Measurements from ENCODE around the gene MTG2.
A peak's percentile ranks its signal among the peaks of the same experiment; 100 is the strongest.

The MTG2 gene

DNA sequence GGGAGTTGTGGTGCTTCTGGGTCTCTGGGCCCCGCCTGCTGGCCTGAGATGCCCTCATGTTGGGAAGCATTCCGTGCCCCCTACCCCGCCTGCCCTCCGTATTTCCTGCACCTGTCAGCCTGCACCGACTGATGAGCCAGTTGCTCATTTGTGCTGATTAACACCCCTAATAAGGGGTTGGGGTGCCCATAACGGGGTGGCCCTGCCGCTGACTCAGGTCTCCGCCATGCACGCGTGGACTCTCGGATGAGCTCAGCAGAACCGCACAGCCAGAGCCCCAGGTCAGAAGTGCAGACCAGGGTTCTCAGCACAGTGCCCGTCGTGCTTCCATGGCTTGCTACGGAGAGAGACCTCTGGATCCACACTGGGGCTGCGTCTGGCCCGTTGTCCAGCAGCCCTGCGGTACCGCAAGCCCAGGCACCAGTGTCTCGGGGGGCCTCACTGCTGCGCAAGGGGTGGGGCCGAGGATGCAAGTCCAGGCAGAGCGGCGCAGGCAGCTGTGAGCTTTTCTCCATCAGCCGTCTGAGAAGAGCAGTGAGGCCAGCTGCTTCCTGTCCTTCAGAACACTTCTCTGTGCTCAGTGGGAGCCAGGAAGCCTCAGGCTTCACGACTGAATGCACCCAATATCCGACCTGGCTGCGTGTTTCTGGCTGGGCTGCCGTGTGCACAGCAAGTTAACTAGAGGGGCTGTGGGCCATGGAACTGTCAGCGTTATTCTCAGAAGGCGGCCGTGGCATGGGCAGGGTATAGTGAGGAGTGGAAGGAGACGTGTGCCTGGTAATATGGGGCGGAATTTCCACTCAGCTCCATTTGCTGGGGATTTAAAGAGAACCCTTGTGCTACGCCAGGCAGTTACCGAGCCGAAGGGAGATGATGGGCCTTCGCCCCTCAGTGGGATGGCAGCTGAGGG, 18.6 kb downstream of the MTG2 start:
- Histone ChIP-seq H3F3A (ENCODE audit: control insufficient read depth, insufficient read depth) (0 out of 2 replicates have a peak, but pooled peaks cover 13% of the 10 kb centered on the region), H3K27ac (ENCODE audit: low read depth, low read length) (peak overlapping the region; percentile 83), H4K20me1 (ENCODE audit: control insufficient read depth, insufficient read depth, low read depth, low read length) (no peaks in the 10 kb centered on the region; the same call in 1 of the 2 replicates), H3K4me1 (ENCODE audit: control insufficient read depth, low read length) (peaks cover 40% of the 10 kb centered on the region), H3K4me2 (ENCODE audit: low read length) (peak overlapping the region; percentile 72), H3K79me2 (ENCODE audit: control insufficient read depth, low read length) (peaks cover 3% of the 10 kb centered on the region), H3K4me3 (ENCODE audit: low read length) (peak overlapping the region; percentile 66), H3K9me3 (ENCODE audit: control insufficient read depth, insufficient read depth, low read length) (no peaks in the 10 kb centered on the region), H3K27me3 (ENCODE audit: control insufficient read depth, low read length) (no peaks in the 10 kb centered on the region), H3K9me2 (replicated peaks; ENCODE audit: control insufficient read depth, low read length) (no peaks in the 10 kb centered on the region), H3K36me3 (ENCODE audit: control insufficient read depth, low read length) (peaks cover 45% of the 10 kb centered on the region)
- no peak for TF ChIP-seq EZH2phosphoT487 (IDR thresholded peaks at IDR 0.05; ENCODE audit: borderline replicate concordance, low read length)
- TF ChIP-seq, protein P1, sequence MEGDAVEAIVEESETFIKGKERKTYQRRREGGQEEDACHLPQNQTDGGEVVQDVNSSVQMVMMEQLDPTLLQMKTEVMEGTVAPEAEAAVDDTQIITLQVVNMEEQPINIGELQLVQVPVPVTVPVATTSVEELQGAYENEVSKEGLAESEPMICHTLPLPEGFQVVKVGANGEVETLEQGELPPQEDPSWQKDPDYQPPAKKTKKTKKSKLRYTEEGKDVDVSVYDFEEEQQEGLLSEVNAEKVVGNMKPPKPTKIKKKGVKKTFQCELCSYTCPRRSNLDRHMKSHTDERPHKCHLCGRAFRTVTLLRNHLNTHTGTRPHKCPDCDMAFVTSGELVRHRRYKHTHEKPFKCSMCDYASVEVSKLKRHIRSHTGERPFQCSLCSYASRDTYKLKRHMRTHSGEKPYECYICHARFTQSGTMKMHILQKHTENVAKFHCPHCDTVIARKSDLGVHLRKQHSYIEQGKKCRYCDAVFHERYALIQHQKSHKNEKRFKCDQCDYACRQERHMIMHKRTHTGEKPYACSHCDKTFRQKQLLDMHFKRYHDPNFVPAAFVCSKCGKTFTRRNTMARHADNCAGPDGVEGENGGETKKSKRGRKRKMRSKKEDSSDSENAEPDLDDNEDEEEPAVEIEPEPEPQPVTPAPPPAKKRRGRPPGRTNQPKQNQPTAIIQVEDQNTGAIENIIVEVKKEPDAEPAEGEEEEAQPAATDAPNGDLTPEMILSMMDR (IDR thresholded peaks at IDR 0.05; ENCODE audit: low read depth, low read length, poor library complexity, severe bottlenecking), result no peak

DNA sequence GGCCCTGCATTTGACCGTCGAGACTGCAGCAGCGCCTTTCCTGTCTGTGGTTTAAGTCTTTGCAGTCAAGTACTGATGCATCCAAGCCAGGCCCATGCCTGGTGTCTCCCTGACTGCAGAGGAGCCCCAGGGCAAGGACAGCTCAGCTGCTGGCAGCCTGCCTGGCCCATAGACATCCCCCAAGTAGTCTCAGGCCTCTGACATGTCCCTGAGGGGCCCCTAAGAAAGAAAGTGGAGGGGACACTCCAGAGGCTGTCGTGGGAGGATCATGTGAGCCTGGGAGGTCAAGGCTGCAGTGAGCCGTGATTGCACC, 19.2 kb downstream of the MTG2 start:
- H3K4me2 ChIP-seq (ENCODE audit: low read length), result peak overlapping the region; percentile 72
- peak overlapping the region; percentile 52 for H3K4me3 ChIP-seq (ENCODE audit: low read length)
- H3K79me2 ChIP-seq (ENCODE audit: control insufficient read depth, low read length), result peaks cover 3% of the 10 kb centered on the region
- peak overlapping the region; percentile 83 for H3K27ac ChIP-seq (ENCODE audit: low read depth, low read length)
- peaks cover 44% of the 10 kb centered on the region for H3K36me3 ChIP-seq (ENCODE audit: control insufficient read depth, low read length)
- H3F3A ChIP-seq (ENCODE audit: control insufficient read depth, insufficient read depth), result 0 out of 2 replicates have a peak, but pooled peaks cover 13% of the 10 kb centered on the region
- H3K9me2 ChIP-seq (replicated peaks; ENCODE audit: control insufficient read depth, low read length), result no peaks in the 10 kb centered on the region
- no peaks in the 10 kb centered on the region for H3K9me3 ChIP-seq (ENCODE audit: control insufficient read depth, insufficient read depth, low read length)
- H3K4me1 ChIP-seq (ENCODE audit: control insufficient read depth, low read length), result peaks cover 40% of the 10 kb centered on the region
- no peaks in the 10 kb centered on the region; the same call in 1 of the 2 replicates for H4K20me1 ChIP-seq (ENCODE audit: control insufficient read depth, insufficient read depth, low read depth, low read length)
- TF ChIP-seq, protein P1 (IDR thresholded peaks at IDR 0.05; ENCODE audit: low read depth, low read length, poor library complexity, severe bottlenecking), result no peak
- no peak for TF ChIP-seq EZH2phosphoT487 (IDR thresholded peaks at IDR 0.05; ENCODE audit: borderline replicate concordance, low read length)
- no peaks in the 10 kb centered on the region for H3K27me3 ChIP-seq (ENCODE audit: control insufficient read depth, low read length)

DNA sequence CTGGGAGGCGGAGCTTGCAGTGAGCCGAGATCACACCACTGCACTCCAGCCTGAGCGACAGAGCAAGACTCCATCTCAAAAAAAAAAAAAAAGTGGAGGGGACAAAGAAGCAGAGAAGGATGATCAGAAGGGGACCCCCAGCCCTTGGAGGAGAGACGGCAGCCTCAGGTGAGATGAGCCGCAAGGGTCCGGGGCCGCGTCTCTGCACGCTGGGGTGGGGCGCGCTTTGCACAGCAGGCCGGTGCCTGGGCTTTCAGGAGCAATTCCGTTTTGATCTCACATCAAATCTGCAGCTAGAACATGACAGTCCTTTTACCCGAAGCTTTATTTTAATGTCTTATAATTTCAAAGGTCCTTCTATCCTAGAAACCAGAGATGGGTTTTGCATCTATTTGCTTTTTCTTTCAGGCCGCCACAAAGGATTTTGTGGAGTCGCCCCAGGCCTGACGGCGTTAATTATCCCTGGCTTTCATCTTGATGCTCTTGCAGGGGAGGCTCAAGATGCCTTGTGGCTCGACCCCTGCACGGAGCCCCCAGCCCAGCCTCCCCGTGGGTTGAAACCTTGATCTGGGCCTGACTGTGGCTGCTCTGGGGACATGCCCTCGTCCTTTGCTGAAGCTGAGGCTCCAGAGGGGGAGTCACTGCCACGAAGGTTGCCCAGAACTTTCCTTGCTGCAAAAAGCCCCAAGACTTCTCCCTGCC, 20.0 kb downstream of the MTG2 start:
- TF ChIP-seq EZH2phosphoT487 (IDR thresholded peaks at IDR 0.05; ENCODE audit: borderline replicate concordance, low read length), result no peak
- TF ChIP-seq, protein P1 (IDR thresholded peaks at IDR 0.05; ENCODE audit: low read depth, low read length, poor library complexity, severe bottlenecking), result no peak
- Histone ChIP-seq H3K9me3 (ENCODE audit: control insufficient read depth, insufficient read depth, low read length) (no peaks in the 10 kb centered on the region), H3K4me3 (ENCODE audit: low read length) (peak overlapping the region; percentile 18; the same call in 1 of the 2 replicates), H3F3A (ENCODE audit: control insufficient read depth, insufficient read depth) (0 out of 2 replicates have a peak, but pooled peaks cover 13% of the 10 kb centered on the region), H3K36me3 (ENCODE audit: control insufficient read depth, low read length) (peaks cover 38% of the 10 kb centered on the region), H4K20me1 (ENCODE audit: control insufficient read depth, insufficient read depth, low read depth, low read length) (no peaks in the 10 kb centered on the region; the same call in 1 of the 2 replicates), H3K9me2 (replicated peaks; ENCODE audit: control insufficient read depth, low read length) (no peaks in the 10 kb centered on the region), H3K4me1 (ENCODE audit: control insufficient read depth, low read length) (peaks cover 40% of the 10 kb centered on the region), H3K27me3 (ENCODE audit: control insufficient read depth, low read length) (no peaks in the 10 kb centered on the region), H3K4me2 (ENCODE audit: low read length) (peak overlapping the region; percentile 46), H3K27ac (ENCODE audit: low read depth, low read length) (peak overlapping the region; percentile 83), H3K79me2 (ENCODE audit: control insufficient read depth, low read length) (peaks cover 3% of the 10 kb centered on the region)
